Erythroblast (primary cell): ENCODE data around the gene CRISP3.

ENCODE experiments used
- GATA1 ChIP-seq: IDR thresholded peaks from 2 replicates; pipeline ENCODE4 v1.6.1; 2011; ENCODE audit warnings: low read depth, mild to moderate bottlenecking, control low read depth, low read length, moderate library complexity
- POLR2A ChIP-seq: IDR thresholded peaks from 2 replicates; pipeline ENCODE4 v1.6.1; 2011; ENCODE audit warnings: mild to moderate bottlenecking, low read length

DNA sequence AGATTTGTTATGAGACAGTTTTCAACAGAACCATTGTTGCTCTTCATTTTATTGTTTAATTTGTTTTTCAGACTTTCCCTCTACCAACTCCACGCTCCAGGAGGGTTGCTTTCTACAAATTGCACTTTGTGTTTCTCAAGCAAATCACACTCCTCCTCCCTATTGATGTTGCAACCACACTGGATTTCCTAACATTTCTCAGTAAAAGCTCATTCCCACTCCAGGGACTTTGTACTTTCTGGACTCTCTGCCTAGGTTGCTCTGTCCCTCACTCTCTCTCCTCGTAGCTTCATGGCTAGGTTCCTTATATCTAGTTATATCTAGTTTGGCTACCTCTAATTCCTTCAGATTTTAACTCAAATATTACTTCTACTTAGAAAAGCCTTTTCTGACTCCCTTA lies 22.6 kb upstream of the CRISP3 start:
- TF ChIP-seq POLR2A (no peak), GATA1 (no peak)
